K562 (cell line): ENCODE measurements around the gene CHTOP. TPM values are rescaled to one million over a fixed set of nuclear protein-coding genes. Genes with fewer than 3 reads are reported as not detected.
A peak's percentile ranks its signal among the peaks of the same experiment; 100 is the strongest.
"Not testable (repeated sequence)": the region's sequence is repeated elsewhere in the genome, so short reads cannot be mapped to it uniquely, and the experiment has no call there.

ENCODE experiments used
- ATAC-seq: fragments of 200-7000 bp; cut with Tn5 transposase; 3 replicates; pipeline ENCODE4 v1.9.1; 2020; ENCODE audit warnings: moderate library complexity
- BruUV-seq: library from RNA; stranded (reverse); fragments of 400-500 nt; replicated peaks from 2 replicates; lab custom pipeline; 2021; lab: Mats Ljungman, UMichigan
- CTCF ChIA-PET: fragments of 300-600 bp; formaldehyde crosslinking; extraction: SDS; loops from one replicate; lab custom pipeline; 2021; ENCODE audit warnings: low intra/inter-chr PET ratio; lab: Yijun Ruan, JAX
- POLR2A ChIA-PET: fragments of 300-600, 350-650 bp; sonication (Branson Sonifier 250); formaldehyde crosslinking; extraction: SDS; loops from one replicate; lab custom pipeline; 2021; ENCODE audit warnings: antibody characterized with exemption, inconsistent platforms; lab: Yijun Ruan, JAX
- DNase-seq, 4 experiments: peaks; one replicate each; pipeline versions ENCODE4 v3.0.0 to v3.0.0-alpha.2; 2011 to 2018; ENCODE audit warnings: low spot score in 3 of 4, mixed read lengths in 3 of 4; ENCODE audit errors: extremely low read depth in 1 of 4
- FAIRE-seq: peaks from 2 replicates; lab custom pipeline; 2011; peaks lifted over from hg19 to GRCh38; lab: Jason Lieb, UNC
- H2AFZ ChIP-seq: 2 replicates; pipeline ENCODE4 v1.6.0; 2011; ENCODE audit warnings: low read depth, low read length, control low read depth, inconsistent platforms
- H3K27ac ChIP-seq: fragments of 200-600 bp; 3 replicates; pipeline ENCODE4 v1.8.0; 2011; ENCODE audit warnings: low read depth, mild to moderate bottlenecking, control low read depth, inconsistent platforms, low read length, moderate library complexity, mixed read lengths; ENCODE audit errors: extremely low read depth
- H3K27me3 ChIP-seq, 2 experiments: fragments of 300-600 bp in 1 of 2; 2 replicates in 1 of 2; 3 replicates in 1 of 2; pipeline versions ENCODE4 v1.6.0 to v1.8.0; 2011; ENCODE audit warnings: inconsistent platforms in 2 of 2, low read length in 2 of 2, mild to moderate bottlenecking in 1 of 2, mixed read lengths in 1 of 2, moderate library complexity in 1 of 2; ENCODE audit not compliant: control insufficient read depth in 2 of 2, insufficient read depth in 2 of 2
- H3K36me3 ChIP-seq: fragments of 300-600 bp; 3 replicates; pipeline ENCODE4 v1.8.0; 2011; ENCODE audit warnings: mild to moderate bottlenecking, low read length, inconsistent platforms; ENCODE audit not compliant: control insufficient read depth, insufficient read depth
- H3K4me1 ChIP-seq, 2 experiments: fragments of 200-600 bp in 1 of 2; replicated peaks in 1 of 2; 2 replicates in 1 of 2; 3 replicates in 1 of 2; pipeline versions ENCODE4 v1.5.1 to v1.8.0; 2011; ENCODE audit warnings: inconsistent platforms in 2 of 2, low read length in 2 of 2, mild to moderate bottlenecking in 1 of 2, mixed read lengths in 1 of 2, moderate library complexity in 1 of 2; ENCODE audit not compliant: control insufficient read depth in 2 of 2, insufficient read depth in 2 of 2
- H3K4me2 ChIP-seq: 2 replicates; pipeline ENCODE4 v1.6.1; 2011; ENCODE audit warnings: low read length, control low read depth, inconsistent platforms, mixed read lengths; ENCODE audit not compliant: insufficient read depth
- H3K4me3 ChIP-seq: fragments of 200-600 bp; sonication (generic), shearing (Covaris generic); 2 replicates; pipeline ENCODE4 v1.5.1; 2016; ENCODE audit warnings: control low read depth, inconsistent platforms
- H3K79me2 ChIP-seq: fragments of 200-600 bp; 3 replicates; pipeline ENCODE4 v1.8.0; 2011; ENCODE audit warnings: low read length, inconsistent platforms; ENCODE audit not compliant: control insufficient read depth, insufficient read depth
- H3K9ac ChIP-seq, 2 experiments: 2 replicates each; pipeline versions ENCODE4 v1.6.0 to v1.6.1; 2011; ENCODE audit warnings: low read depth in 2 of 2, low read length in 2 of 2, control low read depth in 1 of 2, inconsistent platforms in 1 of 2, mild to moderate bottlenecking in 1 of 2, mixed read lengths in 1 of 2; ENCODE audit not compliant: insufficient read depth in 1 of 2
- H3K9me1 ChIP-seq: one replicate; pipeline ENCODE4 v1.6.0; 2011; ENCODE audit warnings: inconsistent platforms, mild to moderate bottlenecking, low read length, moderate library complexity; ENCODE audit not compliant: control insufficient read depth, insufficient read depth
- H3K9me3 ChIP-seq: replicated peaks from 2 replicates; pipeline ENCODE4 v1.5.1; 2011; ENCODE audit warnings: low read depth, low read length, inconsistent platforms; ENCODE audit not compliant: control insufficient read depth, insufficient read depth
- H4K20me1 ChIP-seq: replicated peaks from 2 replicates; pipeline ENCODE4 v1.6.1; 2011; ENCODE audit warnings: low read length, inconsistent platforms, mixed read lengths; ENCODE audit not compliant: control insufficient read depth, insufficient read depth
- ADNP ChIP-seq: fragments of 200-800 bp; sonication (Bioruptor generic); IDR thresholded peaks from 2 replicates; pipeline ENCODE4 v1.6.1; 2016; ENCODE audit warnings: missing genetic modification characterization, missing compliant biosample characterization
- CEBPG ChIP-seq, 3 experiments: fragments of 200-800 bp in 1 of 3; sonication (Bioruptor generic) in 1 of 3; sonication (generic) in 1 of 3; formaldehyde crosslinking in 1 of 3; IDR thresholded peaks in 2 of 3; conservative IDR thresholded peaks in 1 of 3; 2 replicates each; pipeline versions ENCODE4 v1.6.1 to v1.8.0; 2016 to 2022; ENCODE audit warnings: missing compliant biosample characterization in 2 of 3, missing genetic modification characterization in 2 of 3, mild to moderate bottlenecking in 1 of 3, missing genetic modification reagents in 1 of 3
- CXXC5 ChIP-seq: fragments of 250-450 bp; sonication (Bioruptor Pico); IDR thresholded peaks from 2 replicates; pipeline ENCODE4 v1.8.0; 2022; ENCODE audit warnings: inconsistent platforms, mild to moderate bottlenecking, moderate library complexity
- GATAD2B ChIP-seq: fragments of 450-650 bp; IDR thresholded peaks from 2 replicates; pipeline ENCODE4 v1.6.1; 2017; ENCODE audit warnings: mild to moderate bottlenecking, borderline replicate concordance
- GTF2A2 ChIP-seq: IDR thresholded peaks from 2 replicates; pipeline ENCODE4 v1.6.1; 2016; ENCODE audit warnings: mild to moderate bottlenecking, missing genetic modification characterization, missing compliant biosample characterization
- NRF1 ChIP-seq, 2 experiments: fragments of 450-650 bp; IDR thresholded peaks in 1 of 2; conservative IDR thresholded peaks in 1 of 2; 2 replicates each; pipeline ENCODE4 v1.6.1; 2014; ENCODE audit warnings: mild to moderate bottlenecking in 2 of 2
- PHF8 ChIP-seq: fragments of 200-600 bp; sonication (generic); IDR thresholded peaks from 2 replicates; pipeline ENCODE4 v1.6.1; 2012; ENCODE audit warnings: mixed run types, mild to moderate bottlenecking, inconsistent platforms, low read length, moderate library complexity, borderline replicate concordance
- POLR2A ChIP-seq: fragments of 450-650 bp; conservative IDR thresholded peaks from 2 replicates; pipeline ENCODE4 v1.6.1; 2016
- PRDM10 ChIP-seq: fragments of 450-650 bp; IDR thresholded peaks from 2 replicates; pipeline ENCODE4 v1.6.1; 2018; ENCODE audit not compliant: partially characterized antibody
- RAD21 ChIP-seq, 2 experiments: fragments of 250-450 bp in 1 of 2; fragments of 450-650 bp in 1 of 2; sonication (Bioruptor Pico) in 1 of 2; formaldehyde crosslinking in 1 of 2; IDR thresholded peaks in 1 of 2; conservative IDR thresholded peaks in 1 of 2; 2 replicates each; pipeline versions ENCODE4 v1.4.0 to v1.8.0; 2020 to 2022; ENCODE audit warnings: mild to moderate bottlenecking in 2 of 2, moderate library complexity in 1 of 2
- ZFX ChIP-seq: sonication (generic); formaldehyde crosslinking; IDR thresholded peaks from 2 replicates; pipeline ENCODE4 v1.8.0; 2022; ENCODE audit warnings: mild to moderate bottlenecking, missing genetic modification reagents, moderate library complexity
- ZNF384 ChIP-seq: IDR thresholded peaks from 2 replicates; pipeline ENCODE4 v1.6.1; 2012; ENCODE audit warnings: low read depth, low read length, improper control_type of control experiment
- ZNF589 ChIP-seq: fragments of 200-800 bp; sonication (Bioruptor generic); IDR thresholded peaks from 2 replicates; pipeline ENCODE4 v1.6.1; 2016; ENCODE audit warnings: low read depth, missing genetic modification characterization, missing compliant biosample characterization
- WGBS: fragments of 100-300 bp; shearing (Covaris generic); methylation state at CpG from one replicate; pipeline ENCODE4 v1.1.6; 2016; ENCODE audit warnings: low coverage, mixed read lengths; ENCODE audit not compliant: insufficient coverage; ENCODE audit errors: missing lambda C conversion rate; 5-methylcytosine and 5-hydroxymethylcytosine counted together
- in situ Hi-C: fragments of 300-500 bp; cut with MboI; formaldehyde crosslinking; loops from 4 replicates; pipeline ENCODE4 v1.15.0; 2018; ENCODE audit warnings: inconsistent platforms, mixed read lengths
- intact Hi-C: fragments of 100-400 bp; cut with micrococcal nuclease; formaldehyde crosslinking; loops from 2 replicates; pipeline ENCODE4 v1.14.2; 2022
- polyA plus RNA-seq, 8 experiments: library from polyadenylated mRNA; depleted of rRNA in 4 of 8; stranded (reverse) in 5 of 8; unstranded in 3 of 8; fragments of >200 nt; fragmentation: Nextera tagmentation in 2 of 8; fragmentation: Illumina TruSeq in 1 of 8; extraction: Ambion mirVana in 2 of 8; extraction: Trizol in 1 of 8; gene quantifications; 2 replicates each; pipeline versions ENCODE4 v1.2.1 to v1.2.3, GENCODE V29; 2011 to 2014; ENCODE audit warnings: inconsistent platforms in 1 of 8, missing spikeins in 1 of 8
- total RNA-seq, 7 experiments: library from RNA; depleted of rRNA in 6 of 7; stranded (reverse); fragments of >200 nt in 6 of 7; fragmentation: Illumina TruSeq in 2 of 7; extraction: Trizol in 2 of 7; gene quantifications; 2 replicates each; pipeline versions ENCODE4 v1.2.1 to v1.2.3, GENCODE V29; 2011 to 2021; ENCODE audit warnings: low replicate concordance in 1 of 7
- TF ChIP-seq, protein P1 (sequence below): fragments of 450-650 bp; IDR thresholded peaks from 2 replicates; pipeline ENCODE4 v1.6.1; 2017; ENCODE audit warnings: antibody characterized with exemption

Gene CHTOP
- total and polyA plus RNA-seq, 9 of the 15 experiments (the other 6 are each of a cell fraction or from before 2014, with no cell fraction given): 10.2 to 91.8 (median 60.8) TPM

DNA sequence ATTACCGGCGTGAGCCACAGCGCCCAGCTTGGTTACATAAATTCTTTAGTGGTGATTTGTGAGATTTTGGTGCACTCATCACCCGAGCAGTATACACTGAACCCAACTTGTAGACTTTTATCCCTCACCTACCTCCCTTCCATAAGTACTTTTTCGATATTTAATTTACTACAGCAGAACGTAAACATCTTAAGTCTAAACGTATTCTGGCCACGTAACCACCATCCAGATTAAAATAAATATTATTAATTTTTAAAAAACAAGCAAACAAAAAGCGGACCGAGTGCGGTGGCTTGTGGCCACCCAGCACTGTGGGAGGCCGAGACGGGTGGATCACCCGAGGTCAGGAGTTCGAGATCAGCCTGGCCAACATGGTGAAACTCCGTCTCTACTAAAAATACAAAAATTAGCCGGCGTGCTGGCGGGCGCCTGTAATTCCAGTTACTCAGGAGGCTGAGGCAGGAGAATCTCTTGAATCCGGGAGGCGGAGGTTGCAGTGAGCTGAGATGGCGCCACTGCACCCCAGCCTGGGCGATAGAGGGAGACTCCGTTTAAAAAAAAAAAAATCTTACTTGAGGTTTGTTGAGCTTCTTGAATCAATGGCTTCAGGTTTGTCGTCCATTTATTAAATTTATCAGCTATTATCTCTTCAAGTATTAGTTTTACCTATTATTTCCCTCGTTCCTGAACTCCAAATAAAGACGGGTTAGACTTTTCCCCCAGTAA, 37.9 kb downstream of the CHTOP start:
- under 1% methylated on average over 28 of the region's 28 CpGs for WGBS
- FAIRE-seq: peak; percentile 73
- TF ChIP-seq NRF1 (conservative IDR thresholded peaks at IDR 0.05 in 1 of 2, IDR thresholded peaks at IDR 0.05 in 1 of 2) (0 out of 4 replicates have a peak, but pooled peaks of 1 of the 2 experiments have one; percentile 5), POLR2A (peak; percentile 47; the same call in 1 of the 2 replicates), PHF8 (peak; percentile 29; the same call in 1 of the 2 replicates), PRDM10 (peak; percentile 6), ADNP (tag) (peak; percentile 97), ZFX (CRISPR knock-in tag) (peak; percentile 35; the same call in 1 of the 2 replicates), CEBPG (tag; conservative IDR thresholded peaks at IDR 0.05 in 1 of 2, IDR thresholded peaks at IDR 0.05 in 1 of 2) (peak in 1 of 2 experiments; percentile 57; a peak in 2 of 4 replicates), GATAD2B (0 out of 2 replicates have a peak, but pooled peaks have one; percentile 21), RAD21 (CRISPR knock-in tag; conservative IDR thresholded peaks at IDR 0.05 in 1 of 2, IDR thresholded peaks at IDR 0.05 in 1 of 2) (peak in 1 of 2 experiments; percentile 21; a peak in 1 of 4 replicates), CXXC5 (peak; percentile 38), ZNF589 (CRISPR knock-in tag) (peak; percentile 70; the same call in 1 of the 2 replicates), GTF2A2 (tag) (0 out of 2 replicates have a peak, but pooled peaks have one; percentile 17), ZNF384 (peak; percentile 64; the same call in 1 of the 2 replicates)
- TF ChIP-seq, protein P1, sequence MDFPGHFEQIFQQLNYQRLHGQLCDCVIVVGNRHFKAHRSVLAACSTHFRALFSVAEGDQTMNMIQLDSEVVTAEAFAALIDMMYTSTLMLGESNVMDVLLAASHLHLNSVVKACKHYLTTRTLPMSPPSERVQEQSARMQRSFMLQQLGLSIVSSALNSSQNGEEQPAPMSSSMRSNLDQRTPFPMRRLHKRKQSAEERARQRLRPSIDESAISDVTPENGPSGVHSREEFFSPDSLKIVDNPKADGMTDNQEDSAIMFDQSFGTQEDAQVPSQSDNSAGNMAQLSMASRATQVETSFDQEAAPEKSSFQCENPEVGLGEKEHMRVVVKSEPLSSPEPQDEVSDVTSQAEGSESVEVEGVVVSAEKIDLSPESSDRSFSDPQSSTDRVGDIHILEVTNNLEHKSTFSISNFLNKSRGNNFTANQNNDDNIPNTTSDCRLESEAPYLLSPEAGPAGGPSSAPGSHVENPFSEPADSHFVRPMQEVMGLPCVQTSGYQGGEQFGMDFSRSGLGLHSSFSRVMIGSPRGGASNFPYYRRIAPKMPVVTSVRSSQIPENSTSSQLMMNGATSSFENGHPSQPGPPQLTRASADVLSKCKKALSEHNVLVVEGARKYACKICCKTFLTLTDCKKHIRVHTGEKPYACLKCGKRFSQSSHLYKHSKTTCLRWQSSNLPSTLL: 0 out of 2 replicates have a peak, but pooled peaks have one; percentile 25
- not testable (repeated sequence) for TF ChIP-seq CEBPG (CRISPR knock-in tag; IDR thresholded peaks at IDR 0.05)

More for the DNA sequence above, 37.9 kb downstream of the CHTOP start:
- POLR2A ChIA-PET: interaction anchor here (0.6 to 4.8 kb wide), 11 partner anchors 9 to 520 kb away, joined by 3 to 26 read pairs (median 3); partner anchors contain the start of genes JTB, RPS27, SNAPIN and TPM3
- H3K9me3 ChIP-seq, CTCF ChIA-PET, BruUV-seq, H4K20me1 ChIP-seq, H3K27me3 ChIP-seq, H3K4me1 ChIP-seq, H3K9me1 ChIP-seq: not testable (repeated sequence)
- intact Hi-C loops (loop anchor here (1.0 to 5.0 kb wide), 3 partner anchors 37 to 316 kb away; partner anchors contain the start of genes CHTOP and RAB13), in situ Hi-C loops (loop anchor here (5.0 kb wide), 1 partner anchor 106 kb away; the partner anchor contains the start of gene SLC27A3)
- Histone ChIP-seq H3K27ac (peak overlapping the region; percentile 79), H3K4me3 (peak overlapping the region; percentile 48), H3K79me2 (peaks cover 37% of the 10 kb centered on the region), H3K4me2 (peak overlapping the region; percentile 87), H3K9ac (peak overlapping the region; percentile 80 to 88), H2AFZ (peak overlapping the region; percentile 83), H3K36me3 (peaks cover 36% of the 10 kb centered on the region)
- ATAC-seq (peak; percentile 61), DNase-seq (peak in 1 of 4 experiments; percentile 61)
